GM18909 (cell line): ENCODE measurements around the gene PDZD2.
"Not testable (repeated sequence)": the region's sequence is repeated elsewhere in the genome, so short reads cannot be mapped to it uniquely, and the experiment has no call there.

Experiments
- ATAC-seq: cut with Tn5 transposase; IDR thresholded peaks from one replicate; pipeline ENCODE4 v1.9.1; 2021; ENCODE audit warnings: mild to moderate bottlenecking; ENCODE audit not compliant: unreplicated experiment, poor library complexity

PDZD2 gene

DNA sequence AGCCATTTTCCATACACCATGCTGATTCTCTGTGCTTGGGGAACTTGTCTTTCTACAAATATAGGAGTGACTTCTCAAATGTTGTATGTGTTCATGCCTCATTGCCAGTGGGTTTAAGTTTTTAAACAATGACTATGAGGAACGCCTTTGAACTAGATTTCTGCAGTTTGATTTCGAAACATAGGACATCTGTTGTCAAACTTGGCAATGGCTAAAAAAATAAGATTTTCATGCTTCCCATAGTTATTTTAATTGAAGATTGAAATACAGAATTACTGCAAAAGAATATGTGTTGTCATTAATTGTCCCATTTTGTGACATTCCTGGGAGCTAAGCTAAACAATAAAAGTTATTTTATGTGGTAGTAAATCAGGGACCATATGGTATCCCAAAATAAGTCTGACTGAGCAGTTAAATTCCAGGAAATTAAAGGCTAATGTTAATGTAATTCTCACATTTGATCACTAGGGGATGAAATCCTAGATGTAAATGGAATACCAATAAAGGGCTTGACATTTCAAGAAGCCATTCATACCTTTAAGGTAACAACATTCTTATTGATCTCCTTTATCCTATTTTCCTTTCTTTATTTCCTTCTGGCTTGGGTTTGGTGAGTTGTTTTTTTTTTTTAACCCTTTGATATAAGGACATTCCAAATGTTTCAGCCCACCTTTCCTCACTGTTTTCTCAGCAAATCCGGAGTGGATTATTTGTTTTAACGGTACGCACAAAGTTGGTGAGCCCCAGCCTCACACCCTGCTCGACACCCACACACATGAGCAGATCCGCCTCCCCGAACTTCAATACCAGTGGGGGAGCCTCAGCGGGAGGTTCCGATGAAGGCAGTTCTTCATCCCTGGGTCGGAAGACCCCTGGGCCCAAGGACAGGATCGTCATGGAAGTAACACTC is 418.5 kb downstream of the PDZD2 start:
- ATAC-seq: no peak

GRCh38 chr5:32058101-32058500 is 419.2 kb downstream of the PDZD2 start:
- no peak for ATAC-seq

GRCh38 chr5:32058997-32059396 is 420.1 kb downstream of the PDZD2 start:
- ATAC-seq: no peak

DNA sequence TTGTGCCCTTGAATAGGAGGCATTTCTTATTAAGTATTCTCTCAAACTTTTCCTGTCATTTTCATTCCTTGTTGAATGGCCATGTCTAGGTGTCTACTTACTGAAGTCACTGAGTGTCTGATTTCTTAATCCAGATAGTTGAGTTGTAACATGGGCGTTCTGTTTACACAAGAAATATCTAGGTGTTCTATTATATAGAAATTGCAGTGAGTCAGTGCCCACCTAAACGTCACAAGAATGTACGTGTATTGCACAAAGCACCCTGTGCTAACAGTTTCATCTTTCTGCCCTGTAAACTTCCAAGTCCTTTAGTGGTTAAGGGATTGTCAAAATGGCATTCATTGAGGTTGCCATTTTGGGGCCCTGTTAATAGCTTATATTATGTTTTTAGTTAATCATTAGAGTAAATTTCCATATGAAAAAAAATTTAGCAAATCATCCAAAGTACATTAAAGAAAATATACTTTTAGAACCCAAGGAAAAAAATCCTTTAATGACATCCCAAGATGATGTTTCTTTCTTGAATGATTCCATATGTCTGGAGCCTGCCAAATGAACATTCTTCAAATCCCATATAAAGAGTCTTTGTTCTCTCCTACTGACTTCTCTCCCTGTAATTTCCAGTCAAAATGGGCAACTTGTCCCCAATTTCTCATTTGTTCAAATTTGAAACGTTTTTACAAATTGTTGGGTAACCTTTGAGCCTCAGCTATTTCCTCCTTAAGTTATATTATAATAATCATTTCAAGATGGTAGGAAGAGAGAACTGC is 421.0 kb downstream of the PDZD2 start:
- ATAC-seq: no peak

GRCh38 chr5:32061236-32061635 is 422.3 kb downstream of the PDZD2 start:
- ATAC-seq: no peak

GRCh38 chr5:32066448-32066847 is 427.5 kb downstream of the PDZD2 start:
- no peak for ATAC-seq

GRCh38 chr5:32067774-32068470 is 429.0 kb downstream of the PDZD2 start:
- ATAC-seq: no peak

DNA sequence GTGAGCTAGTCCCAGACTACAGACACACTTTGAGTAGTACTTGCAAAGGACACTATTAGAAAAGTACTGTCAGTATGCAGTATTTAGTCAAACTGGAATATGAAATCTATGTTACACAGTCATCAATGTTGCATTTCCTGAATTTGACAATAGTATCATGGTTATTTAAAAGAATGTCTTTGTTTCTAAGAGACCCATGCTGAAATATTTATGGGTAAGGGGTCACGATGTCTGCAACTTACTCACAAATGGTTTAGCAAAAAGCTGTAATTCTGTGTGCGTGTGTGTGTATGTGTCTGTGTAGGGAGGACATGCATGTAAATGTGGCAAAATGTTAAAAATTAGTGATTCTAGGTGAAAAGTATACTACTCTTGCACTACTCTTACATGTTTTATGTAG is 429.6 kb downstream of the PDZD2 start:
- ATAC-seq: no peak

GRCh38 chr5:32069396-32069795 is 430.5 kb downstream of the PDZD2 start:
- no peak for ATAC-seq

GRCh38 chr5:32071351-32071944 is 432.5 kb downstream of the PDZD2 start:
- no peak for ATAC-seq

DNA sequence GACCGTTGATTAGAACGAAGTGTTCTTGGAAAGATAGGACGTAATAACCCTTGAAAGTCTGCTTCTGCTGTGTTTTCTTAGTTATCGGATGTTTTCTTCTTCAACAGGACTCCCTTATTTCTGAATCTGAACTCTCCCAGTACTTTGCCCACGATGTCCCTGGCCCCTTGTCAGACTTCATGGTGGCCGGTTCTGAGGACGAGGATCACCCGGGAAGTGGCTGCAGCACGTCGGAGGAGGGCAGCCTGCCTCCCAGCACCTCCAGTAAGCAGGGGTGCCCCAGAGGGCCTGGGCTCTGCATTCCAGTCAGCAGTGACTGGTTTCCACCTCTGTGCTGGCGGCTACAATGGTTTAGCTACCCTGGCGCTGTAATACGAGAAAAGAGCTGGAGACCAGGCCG is 433.1 kb downstream of the PDZD2 start:
- no peak for ATAC-seq

GRCh38 chr5:32074401-32074800 is 435.5 kb downstream of the PDZD2 start:
- no peak for ATAC-seq

GRCh38 chr5:32076699-32077695 is 438.1 kb downstream of the PDZD2 start:
- ATAC-seq: peak; percentile 47

GRCh38 chr5:32078855-32079254 is 439.9 kb downstream of the PDZD2 start:
- not testable (repeated sequence) for ATAC-seq

- not testable (repeated sequence) for ATAC-seq
Observed at GRCh38 chr5:32080565-32080964, 441.6 kb downstream of the PDZD2 start.

DNA sequence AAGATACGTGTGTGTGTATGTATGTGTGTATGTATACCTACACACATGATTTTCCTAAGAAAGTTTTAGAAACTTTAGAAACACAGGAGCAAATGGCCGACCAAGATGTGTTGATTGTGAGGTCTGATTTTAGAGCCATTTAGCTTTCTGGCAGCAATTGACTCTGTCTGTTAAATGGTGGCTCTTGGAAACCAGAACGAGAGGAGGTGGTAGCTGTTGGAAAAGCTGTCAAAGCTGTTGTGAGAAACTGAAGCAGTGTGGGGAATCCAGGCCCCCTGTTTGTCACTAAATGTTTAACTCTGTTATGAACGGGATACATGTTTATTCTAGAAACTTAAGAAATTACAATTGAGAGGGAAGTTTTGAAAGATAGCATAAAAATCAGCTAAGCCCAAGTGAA is 443.8 kb downstream of the PDZD2 start:
- ATAC-seq: no peak

DNA sequence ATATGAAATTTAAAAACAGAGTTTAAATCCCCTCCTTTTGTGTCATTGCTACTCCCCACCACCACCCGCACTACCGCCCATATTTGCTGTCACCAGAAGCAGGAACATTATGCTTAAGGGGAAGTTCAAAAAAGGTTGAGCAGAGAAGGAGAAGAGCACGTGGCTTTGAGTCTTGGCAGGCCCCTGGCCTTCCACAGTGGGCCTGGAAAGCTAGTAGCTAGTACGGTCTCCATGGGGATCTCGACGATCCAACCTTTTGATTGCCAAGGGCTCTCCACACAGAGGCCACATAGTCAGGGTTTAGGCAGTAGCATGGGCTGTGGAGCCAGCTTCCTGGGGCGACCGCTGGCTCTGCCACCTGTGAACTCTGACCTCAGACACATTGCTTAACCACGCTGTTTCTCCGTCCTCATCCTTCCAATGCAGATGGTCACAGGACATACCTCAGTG is 445.1 kb downstream of the PDZD2 start:
- ATAC-seq: no peak

- no peak for ATAC-seq
Observed at GRCh38 chr5:32087086-32088082, 448.5 kb downstream of the PDZD2 start.
